ENCODE data around the gene EFEMP2. TPM values are rescaled to one million over a fixed set of nuclear protein-coding genes. Genes with fewer than 3 reads are reported as not detected.

The EFEMP2 gene
- total and polyA plus RNA-seq, 10 of the 15 experiments (the other 5 are each of a cell fraction or from before 2014, with no cell fraction given), result 0.24 to 13.2 (median 1.3) TPM; not detected in 1

DNA sequence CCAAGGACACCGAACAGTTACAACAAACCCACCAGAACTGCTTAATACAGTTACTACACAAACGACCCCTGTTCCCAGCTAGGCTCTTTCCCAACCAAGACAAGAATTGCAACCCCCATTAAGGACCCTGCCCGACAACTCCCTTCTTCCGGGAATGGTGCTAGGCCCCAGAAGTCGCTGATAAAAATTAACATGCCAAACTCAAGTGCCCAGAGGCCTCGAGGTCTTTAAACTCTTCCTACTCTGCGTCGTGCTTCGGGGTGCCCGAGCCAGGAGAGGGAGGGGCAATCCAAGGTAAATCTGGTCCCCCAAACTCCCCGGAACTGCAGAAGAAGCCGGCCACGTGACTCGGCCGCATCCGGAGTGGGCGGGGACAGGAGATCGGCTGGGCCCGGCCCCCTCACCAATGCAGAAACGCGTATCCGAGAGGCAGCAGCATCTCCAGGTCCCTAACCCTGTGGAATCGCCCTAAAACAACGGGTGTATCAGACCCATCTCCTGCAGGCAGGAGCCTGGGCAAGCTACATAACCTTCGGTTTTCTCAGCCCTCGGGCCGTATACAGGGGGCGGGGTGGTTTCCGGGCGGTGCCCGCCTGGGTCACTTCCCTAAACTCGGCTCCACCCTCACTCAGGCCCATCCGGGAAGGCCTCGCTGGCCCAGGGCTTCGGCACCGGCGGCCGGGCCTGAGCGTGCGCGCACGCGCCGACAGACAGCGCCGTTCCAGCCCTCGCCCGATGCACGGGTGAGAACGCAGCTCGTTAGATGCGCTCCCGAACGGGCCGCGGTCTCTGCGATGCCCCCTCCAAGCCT is 15.7 kb downstream of the EFEMP2 start (continued):
- TF ChIP-seq, protein P1, sequence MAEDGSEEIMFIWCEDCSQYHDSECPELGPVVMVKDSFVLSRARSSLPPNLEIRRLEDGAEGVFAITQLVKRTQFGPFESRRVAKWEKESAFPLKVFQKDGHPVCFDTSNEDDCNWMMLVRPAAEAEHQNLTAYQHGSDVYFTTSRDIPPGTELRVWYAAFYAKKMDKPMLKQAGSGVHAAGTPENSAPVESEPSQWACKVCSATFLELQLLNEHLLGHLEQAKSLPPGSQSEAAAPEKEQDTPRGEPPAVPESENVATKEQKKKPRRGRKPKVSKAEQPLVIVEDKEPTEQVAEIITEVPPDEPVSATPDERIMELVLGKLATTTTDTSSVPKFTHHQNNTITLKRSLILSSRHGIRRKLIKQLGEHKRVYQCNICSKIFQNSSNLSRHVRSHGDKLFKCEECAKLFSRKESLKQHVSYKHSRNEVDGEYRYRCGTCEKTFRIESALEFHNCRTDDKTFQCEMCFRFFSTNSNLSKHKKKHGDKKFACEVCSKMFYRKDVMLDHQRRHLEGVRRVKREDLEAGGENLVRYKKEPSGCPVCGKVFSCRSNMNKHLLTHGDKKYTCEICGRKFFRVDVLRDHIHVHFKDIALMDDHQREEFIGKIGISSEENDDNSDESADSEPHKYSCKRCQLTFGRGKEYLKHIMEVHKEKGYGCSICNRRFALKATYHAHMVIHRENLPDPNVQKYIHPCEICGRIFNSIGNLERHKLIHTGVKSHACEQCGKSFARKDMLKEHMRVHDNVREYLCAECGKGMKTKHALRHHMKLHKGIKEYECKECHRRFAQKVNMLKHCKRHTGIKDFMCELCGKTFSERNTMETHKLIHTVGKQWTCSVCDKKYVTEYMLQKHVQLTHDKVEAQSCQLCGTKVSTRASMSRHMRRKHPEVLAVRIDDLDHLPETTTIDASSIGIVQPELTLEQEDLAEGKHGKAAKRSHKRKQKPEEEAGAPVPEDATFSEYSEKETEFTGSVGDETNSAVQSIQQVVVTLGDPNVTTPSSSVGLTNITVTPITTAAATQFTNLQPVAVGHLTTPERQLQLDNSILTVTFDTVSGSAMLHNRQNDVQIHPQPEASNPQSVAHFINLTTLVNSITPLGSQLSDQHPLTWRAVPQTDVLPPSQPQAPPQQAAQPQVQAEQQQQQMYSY (CRISPR knock-in tag; IDR thresholded peaks at IDR 0.05), result no peak
- TF ChIP-seq SRF (IDR thresholded peaks at IDR 0.05; ENCODE audit: low read depth in 2 of 2, low read length in 2 of 2) (peak in 1 of 2 experiments; percentile 20; a peak in 1 of 4 replicates), IKZF2 (IDR thresholded peaks at IDR 0.05) (no peak), YBX1 (IDR thresholded peaks at IDR 0.05) (no peak), SMAD1 (IDR thresholded peaks at IDR 0.05; ENCODE audit: low read depth, partially characterized antibody) (no peak), ZNF217 (IDR thresholded peaks at IDR 0.05) (no peak), CHD1 (IDR thresholded peaks at IDR 0.05; ENCODE audit: low read depth, low read length) (no peak), MEF2A (IDR thresholded peaks at IDR 0.05; ENCODE audit: insufficient read depth, low read depth, low read length) (no peak), RBBP5 (conservative IDR thresholded peaks at IDR 0.05) (no peak), NR2C1 (IDR thresholded peaks at IDR 0.05) (no peak), SREBF1 (IDR thresholded peaks at IDR 0.05; ENCODE audit: low read length) (no peak)
- TF ChIP-seq, protein P2, sequence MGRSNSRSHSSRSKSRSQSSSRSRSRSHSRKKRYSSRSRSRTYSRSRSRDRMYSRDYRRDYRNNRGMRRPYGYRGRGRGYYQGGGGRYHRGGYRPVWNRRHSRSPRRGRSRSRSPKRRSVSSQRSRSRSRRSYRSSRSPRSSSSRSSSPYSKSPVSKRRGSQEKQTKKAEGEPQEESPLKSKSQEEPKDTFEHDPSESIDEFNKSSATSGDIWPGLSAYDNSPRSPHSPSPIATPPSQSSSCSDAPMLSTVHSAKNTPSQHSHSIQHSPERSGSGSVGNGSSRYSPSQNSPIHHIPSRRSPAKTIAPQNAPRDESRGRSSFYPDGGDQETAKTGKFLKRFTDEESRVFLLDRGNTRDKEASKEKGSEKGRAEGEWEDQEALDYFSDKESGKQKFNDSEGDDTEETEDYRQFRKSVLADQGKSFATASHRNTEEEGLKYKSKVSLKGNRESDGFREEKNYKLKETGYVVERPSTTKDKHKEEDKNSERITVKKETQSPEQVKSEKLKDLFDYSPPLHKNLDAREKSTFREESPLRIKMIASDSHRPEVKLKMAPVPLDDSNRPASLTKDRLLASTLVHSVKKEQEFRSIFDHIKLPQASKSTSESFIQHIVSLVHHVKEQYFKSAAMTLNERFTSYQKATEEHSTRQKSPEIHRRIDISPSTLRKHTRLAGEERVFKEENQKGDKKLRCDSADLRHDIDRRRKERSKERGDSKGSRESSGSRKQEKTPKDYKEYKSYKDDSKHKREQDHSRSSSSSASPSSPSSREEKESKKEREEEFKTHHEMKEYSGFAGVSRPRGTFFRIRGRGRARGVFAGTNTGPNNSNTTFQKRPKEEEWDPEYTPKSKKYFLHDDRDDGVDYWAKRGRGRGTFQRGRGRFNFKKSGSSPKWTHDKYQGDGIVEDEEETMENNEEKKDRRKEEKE (IDR thresholded peaks at IDR 0.05), result no peak
- TF ChIP-seq, protein P3, sequence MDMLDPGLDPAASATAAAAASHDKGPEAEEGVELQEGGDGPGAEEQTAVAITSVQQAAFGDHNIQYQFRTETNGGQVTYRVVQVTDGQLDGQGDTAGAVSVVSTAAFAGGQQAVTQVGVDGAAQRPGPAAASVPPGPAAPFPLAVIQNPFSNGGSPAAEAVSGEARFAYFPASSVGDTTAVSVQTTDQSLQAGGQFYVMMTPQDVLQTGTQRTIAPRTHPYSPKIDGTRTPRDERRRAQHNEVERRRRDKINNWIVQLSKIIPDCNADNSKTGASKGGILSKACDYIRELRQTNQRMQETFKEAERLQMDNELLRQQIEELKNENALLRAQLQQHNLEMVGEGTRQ (IDR thresholded peaks at IDR 0.05; ENCODE audit: borderline replicate concordance, low read depth, low read length), result peak; percentile 72
- TF ChIP-seq, protein P4, sequence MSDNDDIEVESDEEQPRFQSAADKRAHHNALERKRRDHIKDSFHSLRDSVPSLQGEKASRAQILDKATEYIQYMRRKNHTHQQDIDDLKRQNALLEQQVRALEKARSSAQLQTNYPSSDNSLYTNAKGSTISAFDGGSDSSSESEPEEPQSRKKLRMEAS (IDR thresholded peaks at IDR 0.05; ENCODE audit: low read depth, low read length), result peak; percentile 63; the same call in 1 of the 2 replicates
- TF ChIP-seq, protein P5, sequence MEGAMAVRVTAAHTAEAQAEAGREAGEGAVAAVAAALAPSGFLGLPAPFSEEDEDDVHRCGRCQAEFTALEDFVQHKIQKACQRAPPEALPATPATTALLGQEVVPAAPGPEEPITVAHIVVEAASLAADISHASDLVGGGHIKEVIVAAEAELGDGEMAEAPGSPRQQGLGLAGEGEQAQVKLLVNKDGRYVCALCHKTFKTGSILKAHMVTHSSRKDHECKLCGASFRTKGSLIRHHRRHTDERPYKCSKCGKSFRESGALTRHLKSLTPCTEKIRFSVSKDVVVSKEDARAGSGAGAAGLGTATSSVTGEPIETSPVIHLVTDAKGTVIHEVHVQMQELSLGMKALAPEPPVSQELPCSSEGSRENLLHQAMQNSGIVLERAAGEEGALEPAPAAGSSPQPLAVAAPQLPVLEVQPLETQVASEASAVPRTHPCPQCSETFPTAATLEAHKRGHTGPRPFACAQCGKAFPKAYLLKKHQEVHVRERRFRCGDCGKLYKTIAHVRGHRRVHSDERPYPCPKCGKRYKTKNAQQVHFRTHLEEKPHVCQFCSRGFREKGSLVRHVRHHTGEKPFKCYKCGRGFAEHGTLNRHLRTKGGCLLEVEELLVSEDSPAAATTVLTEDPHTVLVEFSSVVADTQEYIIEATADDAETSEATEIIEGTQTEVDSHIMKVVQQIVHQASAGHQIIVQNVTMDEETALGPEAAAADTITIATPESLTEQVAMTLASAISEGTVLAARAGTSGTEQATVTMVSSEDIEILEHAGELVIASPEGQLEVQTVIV (IDR thresholded peaks at IDR 0.05; ENCODE audit: borderline replicate concordance, partially characterized antibody), result peak; percentile 29
- TF ChIP-seq, protein P6, sequence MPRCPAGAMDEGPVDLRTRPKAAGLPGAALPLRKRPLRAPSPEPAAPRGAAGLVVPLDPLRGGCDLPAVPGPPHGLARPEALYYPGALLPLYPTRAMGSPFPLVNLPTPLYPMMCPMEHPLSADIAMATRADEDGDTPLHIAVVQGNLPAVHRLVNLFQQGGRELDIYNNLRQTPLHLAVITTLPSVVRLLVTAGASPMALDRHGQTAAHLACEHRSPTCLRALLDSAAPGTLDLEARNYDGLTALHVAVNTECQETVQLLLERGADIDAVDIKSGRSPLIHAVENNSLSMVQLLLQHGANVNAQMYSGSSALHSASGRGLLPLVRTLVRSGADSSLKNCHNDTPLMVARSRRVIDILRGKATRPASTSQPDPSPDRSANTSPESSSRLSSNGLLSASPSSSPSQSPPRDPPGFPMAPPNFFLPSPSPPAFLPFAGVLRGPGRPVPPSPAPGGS (IDR thresholded peaks at IDR 0.05; ENCODE audit: borderline replicate concordance, insufficient read depth, low read depth, low read length, poor library complexity, severe bottlenecking), result peak; percentile 30

Data from GM12878 (cell line).